Stimulated activated CD4-positive, alpha-beta T cell treated with anti-CD3 and anti-CD28 coated beads, Interleukin-2, amount 100 ng/mL, for 48 hours (primary cell): ENCODE data around the gene ALKBH3.
A peak's percentile ranks its signal among the peaks of the same experiment; 100 is the strongest.

Experiments used
- DNase-seq, 2 donors: peaks; one replicate each; pipeline ENCODE4 v3.0.0-alpha.2; 2020

The ALKBH3 gene

DNA sequence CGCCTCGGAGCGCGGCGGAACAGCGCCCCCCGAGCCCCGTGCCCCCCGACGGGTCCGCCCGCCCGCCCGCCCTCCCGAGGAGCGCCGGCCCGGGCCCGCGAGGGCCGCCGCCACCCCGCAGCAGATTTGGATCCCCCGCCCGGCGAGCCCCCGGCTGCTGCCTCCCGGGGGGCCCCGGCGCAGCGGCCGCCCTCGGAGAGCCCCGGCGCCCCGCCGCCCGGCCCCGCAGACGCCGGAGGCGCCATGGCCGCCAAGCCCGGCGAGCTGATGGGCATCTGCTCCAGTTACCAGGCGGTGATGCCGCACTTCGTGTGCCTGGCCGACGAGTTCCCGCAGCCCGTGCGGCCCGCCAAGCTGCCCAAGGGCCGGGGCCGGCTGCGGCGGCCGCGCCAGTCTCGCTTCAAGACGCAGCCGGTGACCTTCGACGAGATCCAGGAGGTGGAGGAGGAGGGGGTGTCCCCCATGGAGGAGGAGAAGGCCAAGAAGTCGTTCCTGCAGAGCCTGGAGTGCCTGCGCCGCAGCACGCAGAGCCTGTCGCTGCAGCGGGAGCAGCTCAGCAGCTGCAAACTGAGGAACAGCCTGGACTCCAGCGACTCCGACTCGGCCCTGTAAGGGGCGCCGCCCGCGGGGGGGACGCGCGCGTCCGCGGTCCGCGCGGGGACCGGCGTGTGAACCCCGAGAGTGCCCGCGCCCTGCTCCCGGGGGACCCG, 62.2 kb downstream of the ALKBH3 start:
- no peak for DNase-seq

DNA sequence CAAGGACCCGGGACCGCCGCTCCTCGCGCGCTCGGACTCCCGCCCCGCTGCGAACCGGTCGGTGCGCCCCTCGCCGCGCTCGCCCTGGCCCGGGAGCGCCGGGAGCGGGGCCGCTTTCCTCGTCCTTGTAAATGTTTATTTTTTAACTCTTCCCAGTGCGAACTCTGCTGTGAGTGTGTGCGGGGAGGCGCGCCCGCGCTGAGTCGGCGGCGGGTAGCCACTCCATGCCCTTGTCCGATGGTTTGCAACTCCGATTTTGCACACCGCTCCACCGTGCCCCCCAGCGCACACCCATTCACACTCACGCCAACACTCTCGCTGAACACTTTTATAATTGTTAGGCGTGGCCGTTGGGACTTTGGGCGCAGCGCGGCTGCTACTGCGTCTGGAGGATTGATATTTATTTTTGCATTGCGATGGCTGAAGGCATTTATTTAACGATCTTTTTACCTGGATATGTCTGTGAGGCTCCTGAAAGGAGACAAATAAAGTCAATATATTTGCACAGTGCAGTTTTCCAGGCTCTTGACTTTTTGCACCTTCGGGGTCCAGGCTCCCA, 62.8 kb downstream of the ALKBH3 start:
- no peak for DNase-seq

DNA sequence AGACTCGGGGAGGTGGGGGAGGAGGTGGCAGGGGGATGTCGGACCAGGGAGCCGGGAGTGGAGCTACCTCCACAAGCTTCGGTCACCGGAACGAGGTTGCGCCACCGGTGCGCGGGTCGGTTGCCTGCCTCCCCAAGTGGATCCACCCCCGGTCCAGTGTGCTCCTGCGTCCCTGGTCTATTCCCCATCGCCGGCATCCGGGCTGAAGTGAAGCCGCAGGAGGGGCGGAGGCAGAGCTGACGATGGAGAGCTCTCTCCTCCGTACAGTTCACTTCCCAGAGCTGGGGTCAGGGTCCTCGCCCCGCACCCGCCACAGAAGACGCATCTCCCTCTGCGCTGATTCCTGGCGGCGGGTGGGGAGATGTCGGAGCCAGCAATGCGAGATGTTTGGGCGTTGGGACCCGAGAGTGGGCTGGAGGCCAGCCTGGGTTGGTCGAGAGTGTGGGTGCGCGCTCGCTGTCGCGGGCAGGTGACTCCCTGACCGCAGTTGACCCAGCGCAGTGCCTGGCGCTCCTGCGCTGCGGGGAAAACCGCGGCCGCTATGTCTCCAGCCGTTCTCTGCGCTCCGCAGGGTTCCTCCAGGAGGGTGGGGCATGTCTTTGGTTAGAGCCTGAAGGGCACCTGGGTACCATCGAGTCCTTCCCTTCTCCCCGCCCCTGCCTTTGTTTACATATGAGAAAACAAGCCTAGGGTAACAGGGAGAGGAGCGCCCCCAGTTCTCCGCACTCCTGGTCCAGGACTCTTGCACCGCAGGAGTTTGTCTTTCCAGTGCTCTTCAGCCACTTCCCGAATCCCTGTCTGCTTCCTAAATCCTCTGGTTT, 63.5 kb downstream of the ALKBH3 start:
- DNase-seq = peak; percentile 15 to 33

GRCh38 chr11:43944761-43945311, 64.2 kb downstream of the ALKBH3 start:
- peak; percentile 75 to 79 for DNase-seq

DNA sequence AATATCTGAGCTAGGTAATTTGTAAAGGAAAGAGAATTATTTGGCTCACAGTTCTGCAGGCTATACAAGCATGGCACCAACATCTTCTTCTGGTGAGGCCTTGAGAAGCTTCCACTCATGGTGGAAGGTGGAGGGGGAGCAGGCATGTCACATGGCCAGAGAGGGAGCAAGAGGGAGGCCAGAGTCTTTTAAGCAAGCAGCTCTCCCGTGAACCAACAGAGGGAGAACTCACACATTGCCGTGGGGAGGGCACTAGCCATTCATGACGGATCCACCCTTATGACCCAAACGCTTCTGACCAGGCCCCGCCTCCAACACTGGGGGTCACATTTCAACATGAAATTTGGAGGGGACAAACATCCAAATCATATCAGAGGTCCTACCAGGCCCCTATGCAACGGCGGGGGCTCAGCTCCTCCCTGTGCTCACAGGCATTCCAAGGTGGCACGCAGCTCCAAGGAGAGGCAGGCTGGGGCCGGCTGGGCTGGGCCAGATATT, 66.4 kb downstream of the ALKBH3 start:
- DNase-seq = no peak

GRCh38 chr11:43947815-43948214, 67.2 kb downstream of the ALKBH3 start:
- DNase-seq = no peak

DNA sequence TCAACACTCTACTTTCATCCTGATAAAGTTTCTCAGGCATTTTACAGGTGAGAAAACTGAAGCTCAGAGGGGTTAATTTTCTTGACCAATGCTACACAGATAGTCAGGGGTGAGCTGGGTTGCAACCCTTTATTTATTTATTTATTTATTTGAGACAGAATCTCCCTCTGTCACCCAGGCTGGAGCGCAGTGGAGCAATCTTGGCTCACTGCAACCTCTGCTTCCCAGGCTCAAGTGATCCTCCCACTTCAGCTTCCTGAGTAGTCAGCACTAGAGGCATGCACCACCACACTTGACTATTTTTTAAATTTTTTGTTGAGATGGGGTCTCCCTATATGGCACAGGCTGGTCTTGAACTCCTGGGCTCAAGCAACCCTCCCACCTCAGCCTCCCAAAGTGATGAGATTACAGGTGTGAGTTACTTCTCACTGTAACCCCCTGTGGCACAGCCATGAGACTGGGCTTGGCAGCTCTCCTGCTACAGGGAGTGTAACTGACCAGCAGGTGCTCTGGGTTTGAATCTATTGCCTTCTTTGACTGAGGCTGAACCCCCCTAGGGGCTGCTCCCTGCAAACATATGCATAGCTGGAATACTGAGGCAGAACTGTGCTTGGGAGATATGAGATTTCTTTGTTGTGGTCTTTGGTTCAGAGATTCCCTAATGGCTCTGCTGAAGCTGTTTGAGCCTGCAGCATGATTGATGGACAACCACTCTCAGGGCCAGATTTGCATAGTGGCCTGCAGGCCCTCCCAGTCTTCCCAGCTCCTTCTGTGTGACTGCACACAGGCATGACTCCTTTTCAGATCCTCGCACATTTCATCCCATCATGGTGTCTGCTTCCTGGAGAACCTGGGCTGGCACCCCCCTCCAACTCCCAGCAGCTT, 68.0 kb downstream of the ALKBH3 start:
- DNase-seq = no peak

- no peak for DNase-seq
Measured at GRCh38 chr11:43950311-43950855, 69.8 kb downstream of the ALKBH3 start.

DNA sequence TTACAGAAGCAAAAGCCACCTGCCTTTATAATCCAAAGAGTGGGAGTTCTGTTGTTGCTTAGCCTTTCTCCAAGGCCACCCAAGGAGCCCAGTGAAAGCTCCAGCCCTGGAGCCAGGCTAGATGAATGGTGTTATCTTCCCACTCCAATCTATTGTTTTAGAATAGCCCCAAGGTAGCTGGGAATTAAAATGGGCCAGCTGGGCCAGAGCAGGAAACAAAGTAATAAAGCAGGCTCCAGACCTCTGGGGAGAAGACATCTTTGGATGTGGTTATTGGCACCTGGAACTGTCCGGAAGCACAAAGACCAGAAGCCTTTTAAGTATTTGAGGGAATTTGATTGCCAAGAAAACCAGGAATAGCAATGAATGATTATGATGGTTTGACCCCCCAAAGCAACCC, 70.6 kb downstream of the ALKBH3 start:
- no peak for DNase-seq

DNA sequence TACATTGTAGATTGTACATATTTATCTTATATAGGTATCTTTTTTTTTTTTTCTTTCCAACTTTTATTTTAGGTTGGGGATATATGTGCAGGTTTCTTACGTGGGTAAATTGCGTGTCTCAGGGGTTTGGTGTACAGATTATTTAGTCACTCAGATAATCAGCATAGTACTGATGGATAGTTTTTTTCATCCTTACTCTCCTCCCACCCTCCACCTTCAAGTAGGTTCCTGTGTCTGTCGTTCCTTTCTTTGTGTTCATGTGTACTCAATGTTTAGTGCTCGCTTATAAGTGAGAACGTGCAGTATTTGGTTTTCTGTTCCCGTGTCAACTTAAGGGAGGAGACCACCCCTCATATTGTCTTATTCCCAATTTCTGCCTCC, 71.4 kb downstream of the ALKBH3 start:
- no peak for DNase-seq

DNA sequence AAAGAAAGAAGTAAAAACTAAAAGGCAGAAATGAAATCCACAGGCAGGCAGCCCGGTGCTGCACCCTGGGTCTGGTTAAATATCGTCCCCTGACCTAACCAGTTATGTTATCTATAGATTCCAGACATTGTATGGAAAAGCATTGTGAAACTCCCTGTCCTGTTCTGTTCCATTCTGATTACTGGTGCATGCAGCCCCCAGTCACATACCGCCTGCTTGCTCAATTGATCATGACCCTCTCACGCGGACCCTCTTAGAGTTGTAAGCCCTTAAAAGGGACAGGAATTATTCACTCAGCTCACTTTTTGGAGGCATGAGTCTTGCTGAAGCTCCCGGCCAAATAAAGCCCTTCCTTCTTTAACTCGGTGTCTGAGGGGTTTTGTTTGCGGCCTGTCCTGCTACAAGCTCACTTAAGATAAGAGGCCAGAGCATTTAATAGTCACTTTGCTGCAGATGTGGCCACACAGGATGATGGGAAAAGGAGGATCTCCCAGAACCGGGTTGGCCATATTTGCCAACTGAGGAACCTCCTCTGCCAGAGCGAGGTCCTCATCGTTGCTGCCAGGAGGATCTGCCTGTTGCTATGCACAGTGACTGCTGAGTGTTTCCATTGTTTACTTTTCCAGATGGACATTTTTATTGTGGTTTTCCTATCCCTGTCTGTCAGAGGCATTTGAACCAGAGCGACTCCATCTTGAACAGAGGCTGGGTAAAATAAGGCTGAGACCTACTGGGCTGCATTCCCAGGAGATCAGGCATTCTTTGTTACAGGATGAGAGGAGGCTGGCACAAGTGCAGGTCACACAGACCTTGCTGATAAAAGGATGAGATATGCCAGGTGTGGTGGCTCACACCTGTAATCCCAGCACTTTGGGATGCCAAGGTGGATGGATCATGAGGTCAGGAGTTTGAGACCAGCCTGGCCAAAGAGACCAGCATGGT, 72.0 kb downstream of the ALKBH3 start:
- DNase-seq = no peak

- no peak for DNase-seq
Measured at GRCh38 chr11:43953521-43953920, 72.9 kb downstream of the ALKBH3 start.

- no peak for DNase-seq
Measured at GRCh38 chr11:43954241-43954640, 73.6 kb downstream of the ALKBH3 start.

DNA sequence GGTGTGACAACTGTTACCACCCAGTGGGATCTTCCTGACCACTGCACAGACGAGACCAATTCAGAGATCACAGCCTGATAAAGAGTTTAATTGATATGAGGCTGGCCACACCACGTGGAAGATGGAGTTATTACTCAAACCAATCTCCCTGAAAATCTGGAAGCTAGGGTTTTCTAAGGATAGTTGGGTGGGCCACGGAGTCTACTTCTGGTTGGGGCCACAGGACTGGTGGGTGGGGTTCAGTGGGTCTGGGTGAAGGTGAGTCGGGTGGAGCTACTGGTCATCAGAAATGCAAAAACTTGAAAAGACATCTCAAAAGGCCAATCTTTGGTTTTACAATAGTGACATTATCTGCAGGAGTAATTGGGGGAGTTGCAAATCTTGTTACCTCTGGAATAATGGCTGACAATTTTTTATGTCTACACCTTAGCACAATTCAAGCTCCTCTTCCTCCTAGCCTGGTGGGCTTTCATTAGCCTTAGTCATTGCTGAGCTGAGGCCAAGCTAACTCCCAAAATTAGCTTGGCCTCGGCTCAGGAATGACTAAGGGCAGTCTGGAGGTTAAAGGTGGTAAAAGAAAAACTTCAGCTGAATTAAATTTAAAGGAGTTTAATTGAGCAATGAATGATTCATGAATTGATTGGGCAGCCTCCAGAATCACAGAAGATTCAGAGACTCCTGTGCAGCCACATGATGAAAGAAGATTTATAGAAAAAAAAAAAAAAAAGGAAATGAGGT, 74.9 kb downstream of the ALKBH3 start:
- DNase-seq = no peak

DNA sequence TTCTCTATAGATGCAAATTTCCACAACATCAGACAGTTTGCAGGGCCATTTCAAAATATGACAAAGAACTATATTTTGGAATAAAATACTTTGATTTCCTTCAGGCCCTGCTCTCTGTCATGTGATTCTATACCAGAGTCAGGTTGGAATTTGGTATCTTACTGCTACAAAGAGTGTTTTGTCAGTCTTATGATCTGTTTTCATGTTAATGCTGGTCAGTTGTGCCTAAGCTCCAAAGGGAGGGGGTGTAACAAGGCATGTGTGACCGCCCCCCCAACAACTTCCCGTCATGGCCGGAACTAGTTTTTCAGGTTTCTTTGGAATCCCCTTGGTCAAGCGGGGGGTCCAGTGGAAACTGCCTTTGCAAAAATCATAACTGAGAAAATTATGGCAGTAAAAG, 76.9 kb downstream of the ALKBH3 start:
- DNase-seq = no peak

DNA sequence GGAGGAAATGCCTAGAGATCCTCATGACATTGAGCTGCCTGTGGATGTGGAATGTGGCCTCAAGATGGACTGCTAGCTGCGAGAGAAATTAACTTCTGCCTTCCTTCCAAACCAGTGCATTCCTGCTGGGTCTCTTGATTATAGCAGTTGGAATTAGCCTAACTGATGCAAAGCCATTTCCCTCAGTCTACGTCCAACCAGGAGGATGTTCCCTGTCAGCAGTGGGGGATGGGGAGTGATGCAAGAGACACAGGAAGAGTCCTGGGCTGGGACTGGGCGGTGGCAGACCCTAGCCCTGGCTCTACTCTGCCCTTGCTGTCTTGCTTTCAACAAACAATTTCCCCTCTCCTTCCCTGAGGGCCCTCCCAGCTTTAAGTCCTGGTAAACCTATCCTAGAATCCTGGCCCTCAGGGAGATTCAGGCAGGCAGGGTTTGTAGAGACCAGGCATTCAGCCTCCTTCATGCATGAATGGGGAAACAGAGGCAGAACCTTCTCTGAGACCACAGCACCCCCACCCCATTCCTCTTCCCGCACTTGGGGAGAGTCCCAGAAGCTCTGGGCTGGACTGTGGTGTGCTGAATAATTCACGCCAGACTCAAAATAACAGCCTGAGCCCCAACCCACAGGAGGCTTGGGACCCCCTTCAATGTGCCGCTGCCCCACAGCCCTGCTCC, 78.8 kb downstream of the ALKBH3 start:
- DNase-seq = no peak

DNA sequence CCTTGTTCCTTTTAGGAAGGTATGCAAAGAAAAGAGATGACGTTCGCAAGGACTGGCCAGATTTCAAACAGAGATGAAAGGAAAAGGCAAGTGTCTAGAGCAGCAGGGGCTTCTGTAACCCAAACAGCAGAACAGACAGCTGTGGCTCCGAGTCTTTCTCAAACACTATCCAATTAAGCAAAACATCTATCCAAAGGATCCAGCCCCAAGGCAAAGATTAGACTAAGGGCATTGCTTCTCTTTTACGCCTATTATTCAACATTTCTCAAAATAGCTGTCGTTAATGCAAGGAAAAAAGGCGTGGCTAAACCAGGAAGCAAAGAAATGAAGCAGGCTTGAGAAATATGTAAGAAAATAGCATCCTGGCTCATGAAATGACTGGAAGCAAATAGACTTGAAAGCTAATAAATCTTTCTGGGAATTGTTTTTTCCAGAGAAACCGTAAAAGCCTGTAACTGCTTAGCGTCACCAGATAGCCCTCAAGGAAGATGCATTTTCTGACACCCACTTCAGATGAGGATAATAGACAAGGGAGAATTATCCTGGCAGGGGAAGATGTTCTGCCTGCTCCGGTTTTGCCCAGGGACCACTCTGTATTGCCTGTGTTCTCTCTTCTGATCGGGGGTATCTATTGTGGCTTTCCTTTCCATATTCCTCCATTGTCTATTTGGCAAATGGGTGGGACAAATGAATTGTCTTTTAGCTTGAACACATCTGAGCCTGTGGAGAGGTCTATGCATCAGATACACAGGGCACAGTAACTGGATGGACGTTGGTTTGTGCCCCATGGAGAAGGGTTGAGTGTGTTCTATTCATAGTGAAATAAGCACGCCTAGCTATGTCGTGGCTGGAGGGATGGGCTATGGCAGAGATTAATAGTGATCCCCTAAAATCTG, 82.0 kb downstream of the ALKBH3 start:
- no peak for DNase-seq

GRCh38 chr11:43963279-43963620, 82.6 kb downstream of the ALKBH3 start:
- no peak for DNase-seq

DNA sequence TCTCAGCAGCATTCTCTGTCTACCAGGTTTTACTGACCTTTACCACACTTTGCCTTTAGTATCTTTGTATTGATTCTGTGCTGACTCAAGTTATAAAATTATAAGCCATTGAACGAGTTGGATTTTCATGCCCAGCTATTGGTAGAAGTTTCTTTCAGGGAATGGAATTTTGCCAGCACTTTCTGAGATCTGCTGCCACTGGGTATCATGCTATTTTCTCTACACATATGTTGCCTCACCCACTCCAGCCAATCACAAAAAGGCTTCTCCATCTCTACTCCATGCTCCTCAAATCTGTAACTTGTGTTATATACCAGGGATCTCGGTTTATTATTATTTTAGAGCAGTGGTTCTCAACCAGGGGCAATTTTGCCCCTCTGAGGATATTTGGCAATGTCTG, 87.0 kb downstream of the ALKBH3 start:
- DNase-seq = no peak
